Breast epithelium (tissue), 3 donors: ENCODE measurements around the gene C1QTNF9B.
"Not testable (repeated sequence)": the region's sequence is repeated elsewhere in the genome, so short reads cannot be mapped to it uniquely, and the experiment has no call there.

Source experiments
- CTCF ChIP-seq, 3 donors: fragments of 450-650 bp; IDR thresholded peaks; one replicate each; pipeline ENCODE4 v1.5.1; 2016 to 2017; ENCODE audit warnings: antibody characterized with exemption in 3 of 3, mild to moderate bottlenecking in 3 of 3, moderate library complexity in 3 of 3
- POLR2A ChIP-seq: fragments of 450-650 bp; IDR thresholded peaks from one replicate; pipeline ENCODE4 v1.6.1; 2016; ENCODE audit warnings: antibody characterized with exemption, mild to moderate bottlenecking, moderate library complexity
- POLR2AphosphoS5 ChIP-seq, 3 donors: sonication (generic); formaldehyde crosslinking; IDR thresholded peaks; one replicate each; pipeline ENCODE4 v1.6.1; 2017; ENCODE audit warnings: antibody characterized with exemption in 3 of 3

DNA sequence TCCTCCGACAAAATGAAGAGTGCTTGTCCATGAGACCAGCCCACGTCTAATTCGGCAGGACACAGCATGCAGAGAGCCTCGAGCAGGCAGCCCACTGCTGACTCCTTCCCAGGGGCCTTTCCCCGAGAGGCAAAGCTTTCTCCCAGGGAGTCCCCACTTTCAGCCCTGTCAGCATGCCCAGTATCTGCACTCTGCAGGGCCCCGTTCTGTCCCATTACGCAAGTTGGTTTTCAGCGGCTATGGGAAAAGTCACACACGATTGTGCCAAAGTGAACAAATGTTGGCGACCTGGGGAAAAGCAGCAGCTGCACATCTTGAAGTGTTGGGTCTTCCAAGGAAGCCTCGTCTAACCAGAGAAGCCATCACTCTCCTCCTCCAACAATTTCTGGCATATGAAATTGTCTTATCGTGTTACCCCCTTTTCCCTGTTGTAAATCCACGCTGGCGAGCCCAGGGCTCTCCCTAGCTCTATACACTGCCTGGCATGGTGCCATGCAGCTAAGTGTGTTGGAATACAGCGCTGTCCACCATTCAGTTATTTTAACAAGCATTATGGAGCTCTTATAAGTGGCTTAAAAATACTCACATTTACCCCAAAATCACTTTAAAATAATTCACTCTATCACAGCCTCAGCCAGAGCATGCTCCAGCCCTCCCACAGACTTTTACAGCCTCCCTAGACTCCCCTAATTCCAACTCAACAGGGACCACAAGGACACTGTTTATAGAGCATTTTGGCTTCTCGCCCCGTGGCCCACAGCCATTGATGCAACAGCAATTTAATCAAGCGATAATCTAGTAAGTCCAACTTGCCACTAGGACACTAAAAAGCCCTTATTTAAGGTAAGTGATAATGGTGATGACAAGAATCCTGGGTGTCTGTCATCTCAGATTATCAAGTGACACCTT is 16.6 kb downstream of the C1QTNF9B start:
- TF ChIP-seq POLR2AphosphoS5 (IDR thresholded peaks at IDR 0.05); CTCF (IDR thresholded peaks at IDR 0.05); POLR2A: not testable (repeated sequence)
